ENCODE data around the gene RTN4RL1. TPM values are rescaled to one million over a fixed set of nuclear protein-coding genes. Genes with fewer than 3 reads are reported as not detected.

RTN4RL1 gene
- total RNA-seq, 3 donors from 2014 or later: 0.14 to 0.47 (median 0.43) TPM

GRCh38 chr17:2051061-2051932 is 26.2 kb upstream of the RTN4RL1 start:
- no peak for TF ChIP-seq CTCF (IDR thresholded peaks at IDR 0.05)
- intact Hi-C loops (cut with DNase I, micrococcal nuclease): loop anchor here in 1 of 2 donors (10.0 kb wide), 1 partner anchor 234 kb away; no protein-coding TSS in a partner anchor
- peaks cover 31% of the 10 kb centered on the region for H3K4me1 ChIP-seq (ENCODE audit: low read depth)
- no peaks in the 10 kb centered on the region for H3K36me3 ChIP-seq (ENCODE audit: low read depth)
- no peak overlapping the region for H3K4me3 ChIP-seq
- H3K9me3 ChIP-seq: no peaks in the 10 kb centered on the region
- DNase-seq (peak; percentile 44 to 69 (median 58)), ATAC-seq (no peak)

- peaks cover 30% of the 10 kb centered on the region for H3K4me1 ChIP-seq (ENCODE audit: low read depth)
- no peak for TF ChIP-seq CTCF (IDR thresholded peaks at IDR 0.05)
- H3K36me3 ChIP-seq (ENCODE audit: low read depth): no peaks in the 10 kb centered on the region
- no peaks in the 10 kb centered on the region for H3K9me3 ChIP-seq
- H3K4me3 ChIP-seq: peak overlapping the region; percentile 22
- DNase-seq (peak; percentile 72 to 84 (median 82)), ATAC-seq (peak; percentile 53)
- intact Hi-C loops (cut with DNase I, micrococcal nuclease): loop anchor here in 1 of 2 donors (10.0 kb wide), 1 partner anchor 234 kb away; no protein-coding TSS in a partner anchor
Measured at GRCh38 chr17:2050300-2051060, 25.3 kb upstream of the RTN4RL1 start.

- intact Hi-C loops (cut with DNase I, micrococcal nuclease): loop anchor here (10.0 kb wide), 2 partner anchors 235 to 1805 kb away; no protein-coding TSS in a partner anchor
- no peak for TF ChIP-seq CTCF (IDR thresholded peaks at IDR 0.05)
- H3K9me3 ChIP-seq: no peaks in the 10 kb centered on the region
- no peaks in the 10 kb centered on the region for H3K36me3 ChIP-seq (ENCODE audit: low read depth)
- peak; percentile 91 for DNase-seq
- ATAC-seq: peak; percentile 70
- H3K4me1 ChIP-seq (ENCODE audit: low read depth): peaks cover 25% of the 10 kb centered on the region
- peak overlapping the region; percentile 24 for H3K4me3 ChIP-seq
Measured at GRCh38 chr17:2049333-2050299, 24.5 kb upstream of the RTN4RL1 start.

GRCh38 chr17:2048805-2049204 is 23.7 kb upstream of the RTN4RL1 start:
- H3K4me3 ChIP-seq: no peak overlapping the region
- H3K9me3 ChIP-seq: no peaks in the 10 kb centered on the region
- intact Hi-C loops (cut with DNase I, micrococcal nuclease): loop anchor here in 1 of 2 donors (10.0 kb wide), 1 partner anchor 1806 kb away; no protein-coding TSS in a partner anchor
- H3K36me3 ChIP-seq (ENCODE audit: low read depth): no peaks in the 10 kb centered on the region
- peaks cover 21% of the 10 kb centered on the region for H3K4me1 ChIP-seq (ENCODE audit: low read depth)
- ATAC-seq (no peak), DNase-seq (no peak)
- no peak for TF ChIP-seq CTCF (IDR thresholded peaks at IDR 0.05)

GRCh38 chr17:2047590-2047989 is 22.5 kb upstream of the RTN4RL1 start:
- Histone ChIP-seq H3K4me1 (ENCODE audit: low read depth) (peaks cover 18% of the 10 kb centered on the region), H3K9me3 (no peaks in the 10 kb centered on the region), H3K4me3 (no peak overlapping the region), H3K36me3 (ENCODE audit: low read depth) (no peaks in the 10 kb centered on the region)
- no peak for DNase-seq
- intact Hi-C loops (cut with DNase I, micrococcal nuclease): loop anchor here in 1 of 2 donors (10.0 kb wide), 1 partner anchor 1807 kb away; no protein-coding TSS in a partner anchor
- no peak for ATAC-seq
- no peak for TF ChIP-seq CTCF (IDR thresholded peaks at IDR 0.05)

All from mucosa of descending colon (tissue), 3 donors.